Vagina (tissue), 2 donors: Measurements from ENCODE around the gene C12orf56.

Source experiments
- CTCF ChIP-seq, 3 experiments: fragments of 450-650 bp in 2 of 3; fragments of 200-600 bp in 1 of 3; sonication (generic) in 1 of 3; IDR thresholded peaks; one replicate each; pipeline ENCODE4 v1.5.1; 2017 to 2019; ENCODE audit warnings: antibody characterized with exemption in 3 of 3, mild to moderate bottlenecking in 2 of 3, moderate library complexity in 2 of 3
- POLR2A ChIP-seq, 2 donors: fragments of 450-650 bp; IDR thresholded peaks; one replicate each; pipeline ENCODE4 v1.6.1; 2017; ENCODE audit warnings: antibody characterized with exemption in 2 of 2, mild to moderate bottlenecking in 2 of 2, moderate library complexity in 2 of 2

- no peak for TF ChIP-seq CTCF (IDR thresholded peaks at IDR 0.05)
- no peak for TF ChIP-seq POLR2A (IDR thresholded peaks at IDR 0.05)
Measured at GRCh38 chr12:64411427-64411826, 20.9 kb upstream of the C12orf56 start.
